ENCODE data around the gene CPVL. TPM values are rescaled to one million over a fixed set of nuclear protein-coding genes. Genes with fewer than 3 reads are reported as not detected.

The CPVL gene
- total RNA-seq, 2 experiments from 2014 or later: not detected

- CTCF ChIA-PET: interaction anchor here (0.8 kb wide), 1 partner anchor 9 kb away, joined by 3 read pairs; no protein-coding TSS in a partner anchor
- Mint-ChIP-seq H3K27ac (no peak overlapping the region), H3K4me3 (no peak overlapping the region), H3K27me3 (ENCODE audit: low read depth) (peaks cover 37% of the 10 kb centered on the region), H3K36me3 (ENCODE audit: low read depth) (no peaks in the 10 kb centered on the region), H3K9me3 (no peaks in the 10 kb centered on the region), H3K4me1 (ENCODE audit: low read depth) (peaks cover 7% of the 10 kb centered on the region)
- no peak for DNase-seq
- intact Hi-C loops (cut with micrococcal nuclease): no loop called here
These were observed 1.5 kb upstream of the CPVL start for GRCh38 chr7:29147821-29148220.

GRCh38 chr7:29146888-29147609 lies 712 bp upstream of the CPVL start:
- CTCF ChIA-PET: interaction anchor here (0.6 kb wide), 1 partner anchor 137 kb away, joined by 3 read pairs; no protein-coding TSS in a partner anchor
- Mint-ChIP-seq H3K4me3 (no peak overlapping the region), H3K27me3 (ENCODE audit: low read depth) (peaks cover 37% of the 10 kb centered on the region), H3K27ac (no peak overlapping the region), H3K36me3 (ENCODE audit: low read depth) (no peaks in the 10 kb centered on the region), H3K4me1 (ENCODE audit: low read depth) (peaks cover 7% of the 10 kb centered on the region), H3K9me3 (no peaks in the 10 kb centered on the region)
- no peak for DNase-seq
- intact Hi-C loops (cut with micrococcal nuclease): no loop called here

- peaks cover 7% of the 10 kb centered on the region for H3K4me1 Mint-ChIP-seq (ENCODE audit: low read depth)
- intact Hi-C loops (cut with micrococcal nuclease): no loop called here
- H3K27me3 Mint-ChIP-seq (ENCODE audit: low read depth): peaks cover 32% of the 10 kb centered on the region
- H3K9me3 Mint-ChIP-seq: no peaks in the 10 kb centered on the region
- no peak overlapping the region for H3K27ac Mint-ChIP-seq
- CTCF ChIA-PET: no interaction called here
- no peak for DNase-seq
- H3K4me3 Mint-ChIP-seq: no peak overlapping the region
- H3K36me3 Mint-ChIP-seq (ENCODE audit: low read depth): no peaks in the 10 kb centered on the region
These were observed 732 bp downstream of the CPVL start for GRCh38 chr7:29145553-29146056.

GRCh38 chr7:29143751-29144150 lies 2.6 kb downstream of the CPVL start:
- CTCF ChIA-PET: interaction anchor here (0.7 kb wide), 1 partner anchor 222 kb away, joined by 4 read pairs; no protein-coding TSS in a partner anchor

DNA sequence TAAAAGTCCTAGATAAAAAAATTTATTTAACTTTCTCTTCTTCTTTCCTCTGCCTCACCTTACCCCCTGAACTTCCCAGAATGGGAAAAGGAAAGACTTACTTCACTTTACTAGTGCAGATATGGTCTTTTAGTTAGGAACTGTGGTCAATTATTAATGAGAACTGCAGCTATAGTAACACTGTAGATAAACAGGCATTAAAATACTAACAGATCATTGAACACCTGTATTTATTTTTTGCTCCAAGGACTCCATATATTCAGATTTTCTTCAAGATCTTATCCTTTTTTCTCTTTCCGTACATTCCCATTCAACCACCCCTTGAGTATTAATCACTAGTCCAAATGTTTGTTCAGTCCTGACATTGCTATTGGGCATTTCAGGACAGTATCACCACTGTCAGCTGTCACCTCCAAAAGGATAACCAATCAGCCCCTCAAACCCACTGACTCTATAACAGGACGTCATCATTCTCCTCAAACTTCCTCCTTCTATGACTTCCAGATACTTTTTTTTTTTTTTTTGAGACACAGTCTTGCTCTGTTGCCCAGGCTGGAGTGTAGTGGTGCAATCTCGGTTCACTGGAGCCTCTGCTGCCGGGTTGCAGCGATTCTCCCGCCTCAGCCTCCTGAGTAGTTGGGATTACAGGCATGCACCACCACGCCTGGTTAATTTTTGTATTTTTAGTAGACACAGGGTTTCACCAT lies 4.2 kb downstream of the CPVL start:
- H3K36me3 Mint-ChIP-seq (ENCODE audit: low read depth): no peaks in the 10 kb centered on the region
- CTCF ChIA-PET: no interaction called here
- H3K27ac Mint-ChIP-seq: no peak overlapping the region
- no peaks in the 10 kb centered on the region for H3K9me3 Mint-ChIP-seq
- DNase-seq: no peak
- H3K4me3 Mint-ChIP-seq: no peak overlapping the region
- H3K4me1 Mint-ChIP-seq (ENCODE audit: low read depth): peaks cover 7% of the 10 kb centered on the region
- intact Hi-C loops (cut with micrococcal nuclease): no loop called here
- H3K27me3 Mint-ChIP-seq (ENCODE audit: low read depth): peaks cover 26% of the 10 kb centered on the region

More at GRCh38 chr7:29143751-29144150, 2.6 kb downstream of the CPVL start:
- Mint-ChIP-seq H3K4me1 (ENCODE audit: low read depth) (peaks cover 7% of the 10 kb centered on the region), H3K36me3 (ENCODE audit: low read depth) (no peaks in the 10 kb centered on the region), H3K27ac (no peak overlapping the region), H3K9me3 (no peaks in the 10 kb centered on the region), H3K4me3 (no peak overlapping the region), H3K27me3 (ENCODE audit: low read depth) (peaks cover 26% of the 10 kb centered on the region)
- intact Hi-C loops (cut with micrococcal nuclease): no loop called here
- DNase-seq: no peak

GRCh38 chr7:29140873-29141468 lies 5.4 kb downstream of the CPVL start:
- Mint-ChIP-seq H3K4me1 (ENCODE audit: low read depth) (peaks cover 2% of the 10 kb centered on the region), H3K9me3 (no peaks in the 10 kb centered on the region), H3K4me3 (no peak overlapping the region), H3K27me3 (ENCODE audit: low read depth) (peaks cover 18% of the 10 kb centered on the region), H3K36me3 (ENCODE audit: low read depth) (no peaks in the 10 kb centered on the region), H3K27ac (no peak overlapping the region)
- DNase-seq: no peak
- CTCF ChIA-PET: no interaction called here
- intact Hi-C loops (cut with micrococcal nuclease): no loop called here

- no peak for DNase-seq
- H3K9me3 Mint-ChIP-seq: no peaks in the 10 kb centered on the region
- no peaks in the 10 kb centered on the region for H3K36me3 Mint-ChIP-seq (ENCODE audit: low read depth)
- no peaks in the 10 kb centered on the region for H3K4me1 Mint-ChIP-seq (ENCODE audit: low read depth)
- peaks cover 10% of the 10 kb centered on the region for H3K27me3 Mint-ChIP-seq (ENCODE audit: low read depth)
- intact Hi-C loops (cut with micrococcal nuclease): no loop called here
- no peak overlapping the region for H3K27ac Mint-ChIP-seq
- no peak overlapping the region for H3K4me3 Mint-ChIP-seq
- CTCF ChIA-PET: no interaction called here
These were observed 6.5 kb downstream of the CPVL start for GRCh38 chr7:29139796-29140195.

- no peak for DNase-seq
- CTCF ChIA-PET: interaction anchor here (0.6 kb wide), 1 partner anchor 50 kb away, joined by 3 read pairs; no protein-coding TSS in a partner anchor
These were observed 7.1 kb downstream of the CPVL start for GRCh38 chr7:29139191-29139590.

DNA sequence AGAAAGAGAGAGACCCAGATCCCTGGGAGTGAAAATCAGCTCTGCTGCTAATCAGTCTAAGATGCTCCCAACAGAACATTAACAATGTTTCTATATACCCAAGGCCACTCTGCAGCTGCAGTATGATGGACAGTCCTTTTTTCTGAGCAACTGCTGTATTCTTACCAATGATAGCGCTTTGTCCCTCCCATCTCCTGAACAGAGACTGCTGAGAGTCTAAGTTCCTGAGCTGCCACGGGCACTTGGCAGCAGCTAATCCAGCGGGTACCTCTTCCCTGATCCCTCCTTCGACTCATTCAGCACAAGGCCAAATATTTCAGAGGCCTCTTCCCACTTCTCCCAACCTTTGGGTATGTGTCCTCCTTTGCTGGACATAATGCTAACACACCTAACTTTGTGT lies 7.7 kb downstream of the CPVL start:
- CTCF ChIA-PET: interaction anchor here (0.6 kb wide), 1 partner anchor 51 kb away, joined by 3 read pairs; no protein-coding TSS in a partner anchor
- Mint-ChIP-seq H3K4me3 (no peak overlapping the region), H3K27ac (no peak overlapping the region), H3K4me1 (ENCODE audit: low read depth) (no peaks in the 10 kb centered on the region), H3K9me3 (no peaks in the 10 kb centered on the region), H3K36me3 (ENCODE audit: low read depth) (no peaks in the 10 kb centered on the region), H3K27me3 (ENCODE audit: low read depth) (peaks cover 7% of the 10 kb centered on the region)
- no peak for DNase-seq
- intact Hi-C loops (cut with micrococcal nuclease): no loop called here

More at GRCh38 chr7:29139191-29139590, 7.1 kb downstream of the CPVL start:
- no peaks in the 10 kb centered on the region for H3K36me3 Mint-ChIP-seq (ENCODE audit: low read depth)
- H3K4me1 Mint-ChIP-seq (ENCODE audit: low read depth): no peaks in the 10 kb centered on the region
- intact Hi-C loops (cut with micrococcal nuclease): no loop called here
- no peak overlapping the region for H3K27ac Mint-ChIP-seq
- H3K27me3 Mint-ChIP-seq (ENCODE audit: low read depth): peaks cover 7% of the 10 kb centered on the region
- H3K9me3 Mint-ChIP-seq: no peaks in the 10 kb centered on the region
- no peak overlapping the region for H3K4me3 Mint-ChIP-seq

GRCh38 chr7:29135846-29136245 lies 10.5 kb downstream of the CPVL start:
- Mint-ChIP-seq H3K4me3 (no peak overlapping the region), H3K27me3 (ENCODE audit: low read depth) (peaks cover 15% of the 10 kb centered on the region), H3K36me3 (ENCODE audit: low read depth) (no peaks in the 10 kb centered on the region), H3K4me1 (ENCODE audit: low read depth) (no peaks in the 10 kb centered on the region), H3K27ac (no peak overlapping the region), H3K9me3 (no peaks in the 10 kb centered on the region)
- no peak for DNase-seq
- intact Hi-C loops (cut with micrococcal nuclease): no loop called here
- CTCF ChIA-PET: interaction anchor here (0.6 kb wide), 1 partner anchor 22 kb away, joined by 4 read pairs; no protein-coding TSS in a partner anchor

GRCh38 chr7:29132980-29133379 lies 13.4 kb downstream of the CPVL start:
- Mint-ChIP-seq H3K36me3 (ENCODE audit: low read depth) (no peaks in the 10 kb centered on the region), H3K27me3 (ENCODE audit: low read depth) (peaks cover 19% of the 10 kb centered on the region), H3K9me3 (no peaks in the 10 kb centered on the region), H3K4me1 (ENCODE audit: low read depth) (no peaks in the 10 kb centered on the region), H3K4me3 (no peak overlapping the region), H3K27ac (no peak overlapping the region)
- DNase-seq: no peak
- intact Hi-C loops (cut with micrococcal nuclease): no loop called here
- CTCF ChIA-PET: no interaction called here

DNA sequence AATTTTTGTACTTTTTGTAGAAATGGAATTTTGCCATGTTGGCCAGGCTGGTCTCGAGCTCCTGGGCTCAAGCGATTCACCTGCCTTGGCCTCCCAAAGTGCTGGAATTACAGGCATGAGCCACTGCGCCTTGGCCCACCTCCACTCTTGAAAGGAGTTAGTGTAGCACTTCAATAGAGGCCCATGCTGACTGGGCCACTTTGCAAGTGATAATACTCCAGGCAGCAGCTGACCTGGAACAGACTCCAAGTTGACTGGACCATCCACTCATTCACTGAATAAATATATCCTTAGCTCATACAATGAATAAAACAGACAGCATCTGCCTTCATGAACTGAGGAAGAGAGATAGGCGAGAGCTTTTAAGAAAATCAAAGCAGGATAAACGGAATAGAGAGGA lies 14.7 kb downstream of the CPVL start:
- Mint-ChIP-seq H3K4me3 (no peak overlapping the region), H3K27ac (no peak overlapping the region), H3K9me3 (no peaks in the 10 kb centered on the region)

More for the DNA sequence above, 14.7 kb downstream of the CPVL start:
- Mint-ChIP-seq H3K27me3 (ENCODE audit: low read depth) (peaks cover 17% of the 10 kb centered on the region), H3K36me3 (ENCODE audit: low read depth) (no peaks in the 10 kb centered on the region), H3K4me1 (ENCODE audit: low read depth) (no peaks in the 10 kb centered on the region)
- intact Hi-C loops (cut with micrococcal nuclease): no loop called here
- CTCF ChIA-PET: interaction anchor here (0.6 to 1.0 kb wide), 2 partner anchors 14 to 214 kb away, joined by 3 to 4 read pairs; no protein-coding TSS in a partner anchor
- no peak for DNase-seq
